Measurements from ENCODE around the gene ADAM12.

- TF ChIP-seq REST (IDR thresholded peaks at IDR 0.05; ENCODE audit: low read depth) (no peak), CEBPB (IDR thresholded peaks at IDR 0.05; ENCODE audit: low read depth) (no peak), POLR2A (IDR thresholded peaks at IDR 0.05; ENCODE audit: borderline replicate concordance, extremely low read depth, insufficient read depth, insufficient read length) (no peak)
These were observed 202.4 kb downstream of the ADAM12 start for GRCh38 chr10:126185676-126186447.
